NCI-H82 (cell line): Measurements from ENCODE around the gene LBHD1.

Experiments used
- DNase-seq: peaks from one replicate; lab custom pipeline; 2025; lab: John Stamatoyannopoulos, UW

Gene LBHD1

GRCh38 chr11:62615521-62615920 is 56.5 kb downstream of the LBHD1 start:
- DNase-seq: no peak

- DNase-seq: no peak
These were observed 57.8 kb downstream of the LBHD1 start for GRCh38 chr11:62614275-62614674.

GRCh38 chr11:62613291-62613778 is 58.7 kb downstream of the LBHD1 start:
- DNase-seq: no peak
